GM21786 (cell line): ENCODE measurements around the gene TFF3.

ENCODE experiments used
- ATAC-seq: cut with Tn5 transposase; IDR thresholded peaks from one replicate; pipeline ENCODE4 v1.9.1; 2021; ENCODE audit not compliant: unreplicated experiment

The TFF3 gene

GRCh38 chr21:42315296-42315891 is at the start of gene TFF3:
Gene TFF3, minus strand, starts transcription at chr21:42315409. Its CDS starts 35 bp downstream, at chr21:42315374.
- no peak for ATAC-seq

GRCh38 chr21:42364304-42364865 is 49.2 kb upstream of the TFF3 start:
- no peak for ATAC-seq

GRCh38 chr21:42363312-42363711 is 48.1 kb upstream of the TFF3 start:
- ATAC-seq, result no peak

GRCh38 chr21:42362700-42363099 is 47.5 kb upstream of the TFF3 start:
- no peak for ATAC-seq

GRCh38 chr21:42362198-42362597 is 47.0 kb upstream of the TFF3 start:
- no peak for ATAC-seq

GRCh38 chr21:42361286-42361685 is 46.1 kb upstream of the TFF3 start:
- no peak for ATAC-seq

- ATAC-seq, result no peak
Measured at GRCh38 chr21:42360317-42360716, 45.1 kb upstream of the TFF3 start.

GRCh38 chr21:42358937-42359336 is 43.7 kb upstream of the TFF3 start:
- ATAC-seq, result no peak

- ATAC-seq, result no peak
Measured at GRCh38 chr21:42358261-42358660, 43.1 kb upstream of the TFF3 start.

- no peak for ATAC-seq
Measured at GRCh38 chr21:42357307-42357706, 42.1 kb upstream of the TFF3 start.

- no peak for ATAC-seq
Measured at GRCh38 chr21:42356650-42357049, 41.4 kb upstream of the TFF3 start.

GRCh38 chr21:42356046-42356445 is 40.8 kb upstream of the TFF3 start:
- no peak for ATAC-seq

GRCh38 chr21:42353623-42354022 is 38.4 kb upstream of the TFF3 start:
- no peak for ATAC-seq

- no peak for ATAC-seq
Measured at GRCh38 chr21:42352441-42353095, 37.4 kb upstream of the TFF3 start.

GRCh38 chr21:42351626-42352440 is 36.6 kb upstream of the TFF3 start:
- ATAC-seq, result no peak

GRCh38 chr21:42350927-42351426 is 35.8 kb upstream of the TFF3 start, which contains the start of gene TFF2:
Gene TFF2, minus strand, starts transcription at chr21:42350994. Its CDS starts 37 bp downstream, at chr21:42350957.
- no peak for ATAC-seq

- ATAC-seq, result no peak
Measured at GRCh38 chr21:42350318-42350910, 35.2 kb upstream of the TFF3 start.

- ATAC-seq, result no peak
Measured at GRCh38 chr21:42349420-42350317, 34.5 kb upstream of the TFF3 start.

- ATAC-seq, result no peak
Measured at GRCh38 chr21:42348762-42349161, 33.6 kb upstream of the TFF3 start.
